Loucy (cell line): ENCODE measurements around the gene APOBEC3B.

Experiments
- CTCF ChIP-seq: fragments of 200-600 bp; sonication (generic); conservative IDR thresholded peaks from 2 replicates; pipeline ENCODE4 v1.5.1; 2014; ENCODE audit warnings: mild to moderate bottlenecking, antibody characterized with exemption, low read length
- EZH2phosphoT487 ChIP-seq: fragments of 200-600 bp; IDR thresholded peaks from 2 replicates; pipeline ENCODE4 v1.6.1; 2018; ENCODE audit warnings: antibody characterized with exemption, mild to moderate bottlenecking, moderate library complexity, borderline replicate concordance

- TF ChIP-seq CTCF, result no peak
- no peak for TF ChIP-seq EZH2phosphoT487
These were observed 46.1 kb downstream of the APOBEC3B start for GRCh38 chr22:39028281-39028680.
